ENCODE measurements around the gene C1QTNF7.

Gene C1QTNF7

DNA sequence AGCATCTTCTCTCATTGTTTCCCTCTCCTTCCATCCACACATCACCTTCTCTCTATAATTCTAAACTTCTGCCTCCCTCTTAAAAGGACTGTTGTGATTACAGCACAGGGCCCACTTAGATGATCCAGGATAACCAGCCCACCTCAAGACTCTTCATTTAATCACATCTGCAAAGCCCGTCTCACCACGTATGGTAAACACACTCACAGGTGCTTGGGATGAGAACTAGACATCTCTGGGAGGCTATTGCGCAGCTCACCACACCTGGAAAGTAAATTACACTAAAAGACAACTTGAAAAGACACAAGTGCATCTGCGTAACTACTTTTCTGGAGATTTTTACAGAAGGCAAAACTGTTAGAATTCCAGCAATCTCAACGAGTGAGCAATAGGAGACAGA lies 15.4 kb upstream of the C1QTNF7 start:
- H3K4me3 ChIP-seq (replicated peaks; ENCODE audit: low read depth, low read length), result no peak overlapping the region
- TF ChIP-seq, protein P1, sequence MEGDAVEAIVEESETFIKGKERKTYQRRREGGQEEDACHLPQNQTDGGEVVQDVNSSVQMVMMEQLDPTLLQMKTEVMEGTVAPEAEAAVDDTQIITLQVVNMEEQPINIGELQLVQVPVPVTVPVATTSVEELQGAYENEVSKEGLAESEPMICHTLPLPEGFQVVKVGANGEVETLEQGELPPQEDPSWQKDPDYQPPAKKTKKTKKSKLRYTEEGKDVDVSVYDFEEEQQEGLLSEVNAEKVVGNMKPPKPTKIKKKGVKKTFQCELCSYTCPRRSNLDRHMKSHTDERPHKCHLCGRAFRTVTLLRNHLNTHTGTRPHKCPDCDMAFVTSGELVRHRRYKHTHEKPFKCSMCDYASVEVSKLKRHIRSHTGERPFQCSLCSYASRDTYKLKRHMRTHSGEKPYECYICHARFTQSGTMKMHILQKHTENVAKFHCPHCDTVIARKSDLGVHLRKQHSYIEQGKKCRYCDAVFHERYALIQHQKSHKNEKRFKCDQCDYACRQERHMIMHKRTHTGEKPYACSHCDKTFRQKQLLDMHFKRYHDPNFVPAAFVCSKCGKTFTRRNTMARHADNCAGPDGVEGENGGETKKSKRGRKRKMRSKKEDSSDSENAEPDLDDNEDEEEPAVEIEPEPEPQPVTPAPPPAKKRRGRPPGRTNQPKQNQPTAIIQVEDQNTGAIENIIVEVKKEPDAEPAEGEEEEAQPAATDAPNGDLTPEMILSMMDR (IDR thresholded peaks at IDR 0.05; ENCODE audit: low read depth, low read length, missing control alignments), result no peak
- no peak for DNase-seq (ENCODE audit: extremely low read depth, low read depth)

DNA sequence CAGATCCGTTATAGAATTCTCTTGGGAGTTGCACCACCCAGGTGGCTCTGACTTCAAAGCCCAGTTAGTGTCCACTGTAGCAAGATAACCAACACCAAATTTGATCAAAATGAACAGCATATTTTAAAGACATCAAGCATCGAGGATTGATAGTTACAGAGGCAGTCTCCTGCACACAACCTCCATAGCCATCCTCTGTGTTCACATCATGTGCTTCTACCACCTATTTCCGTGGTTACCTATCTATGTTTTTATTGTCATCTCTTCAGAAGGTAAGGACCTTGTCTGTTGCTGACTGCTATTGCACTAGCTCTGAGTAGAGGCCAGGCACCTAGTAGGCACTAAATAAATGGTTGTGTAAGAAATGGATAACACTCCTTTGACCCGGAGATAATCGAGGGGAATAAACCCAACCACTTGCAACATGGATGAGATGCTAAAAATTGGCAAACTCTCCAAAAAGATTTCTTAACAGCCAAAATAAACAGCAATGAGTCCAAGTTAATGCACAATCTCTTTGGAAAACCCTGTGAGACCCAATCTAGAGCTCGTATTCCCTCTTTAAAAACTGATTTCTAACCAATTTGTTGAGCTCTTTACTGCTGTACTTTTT lies 14.7 kb upstream of the C1QTNF7 start:
- no peak for DNase-seq (ENCODE audit: extremely low read depth, low read depth)
- H3K4me3 ChIP-seq (replicated peaks; ENCODE audit: low read depth, low read length), result no peak overlapping the region
- TF ChIP-seq, protein P1 (IDR thresholded peaks at IDR 0.05; ENCODE audit: low read depth, low read length, missing control alignments), result no peak

DNA sequence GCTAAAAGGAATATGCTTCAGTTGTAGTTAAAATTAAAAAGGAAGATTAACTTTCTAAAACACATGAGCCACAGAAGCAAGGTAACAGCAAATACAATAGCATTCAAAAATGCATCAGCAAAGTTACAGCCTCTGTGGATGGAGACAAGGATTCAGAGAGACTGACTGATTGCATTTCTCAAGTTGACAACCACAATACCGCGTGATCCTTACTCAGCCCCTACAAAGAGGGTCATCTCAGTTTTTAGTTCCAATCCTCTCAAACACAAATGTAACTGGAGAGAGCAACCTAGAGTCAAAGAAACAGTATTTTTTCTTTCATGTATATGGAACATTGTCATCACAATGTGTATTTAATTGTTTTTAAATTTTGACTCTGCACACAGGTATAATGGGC lies 14.2 kb upstream of the C1QTNF7 start:
- TF ChIP-seq, protein P1 (IDR thresholded peaks at IDR 0.05; ENCODE audit: low read depth, low read length, missing control alignments), result no peak
- no peak for DNase-seq (ENCODE audit: extremely low read depth, low read depth)
- no peak overlapping the region for H3K4me3 ChIP-seq (replicated peaks; ENCODE audit: low read depth, low read length)

DNA sequence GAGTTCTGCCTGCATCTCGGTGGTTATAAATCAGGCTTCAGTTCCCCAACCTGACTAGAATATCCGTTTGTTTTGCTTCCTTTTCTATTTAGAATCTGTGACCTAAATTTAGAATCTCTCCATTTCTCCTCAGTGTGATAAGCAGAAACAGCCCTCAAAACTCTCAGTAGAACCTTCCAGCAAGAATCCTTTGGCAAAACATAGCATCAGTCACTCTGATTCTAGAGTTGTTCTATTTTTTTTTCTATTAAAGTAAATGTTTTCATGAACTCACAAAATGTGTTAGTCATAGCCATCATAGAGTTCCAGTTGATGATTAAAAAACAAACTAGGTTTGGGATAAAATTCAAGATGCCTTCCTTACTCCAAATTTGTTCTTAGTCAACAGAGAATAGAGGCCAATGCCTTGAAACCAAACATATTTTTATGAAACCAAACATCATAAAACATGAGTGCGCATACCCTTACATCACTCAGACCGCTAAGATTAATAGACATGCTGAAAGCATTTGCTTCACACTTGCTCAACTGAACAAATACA lies 13.2 kb upstream of the C1QTNF7 start:
- H3K4me3 ChIP-seq (replicated peaks; ENCODE audit: low read depth, low read length), result no peak overlapping the region
- DNase-seq (ENCODE audit: extremely low read depth, low read depth), result no peak
- TF ChIP-seq, protein P1 (IDR thresholded peaks at IDR 0.05; ENCODE audit: low read depth, low read length, missing control alignments), result no peak

DNA sequence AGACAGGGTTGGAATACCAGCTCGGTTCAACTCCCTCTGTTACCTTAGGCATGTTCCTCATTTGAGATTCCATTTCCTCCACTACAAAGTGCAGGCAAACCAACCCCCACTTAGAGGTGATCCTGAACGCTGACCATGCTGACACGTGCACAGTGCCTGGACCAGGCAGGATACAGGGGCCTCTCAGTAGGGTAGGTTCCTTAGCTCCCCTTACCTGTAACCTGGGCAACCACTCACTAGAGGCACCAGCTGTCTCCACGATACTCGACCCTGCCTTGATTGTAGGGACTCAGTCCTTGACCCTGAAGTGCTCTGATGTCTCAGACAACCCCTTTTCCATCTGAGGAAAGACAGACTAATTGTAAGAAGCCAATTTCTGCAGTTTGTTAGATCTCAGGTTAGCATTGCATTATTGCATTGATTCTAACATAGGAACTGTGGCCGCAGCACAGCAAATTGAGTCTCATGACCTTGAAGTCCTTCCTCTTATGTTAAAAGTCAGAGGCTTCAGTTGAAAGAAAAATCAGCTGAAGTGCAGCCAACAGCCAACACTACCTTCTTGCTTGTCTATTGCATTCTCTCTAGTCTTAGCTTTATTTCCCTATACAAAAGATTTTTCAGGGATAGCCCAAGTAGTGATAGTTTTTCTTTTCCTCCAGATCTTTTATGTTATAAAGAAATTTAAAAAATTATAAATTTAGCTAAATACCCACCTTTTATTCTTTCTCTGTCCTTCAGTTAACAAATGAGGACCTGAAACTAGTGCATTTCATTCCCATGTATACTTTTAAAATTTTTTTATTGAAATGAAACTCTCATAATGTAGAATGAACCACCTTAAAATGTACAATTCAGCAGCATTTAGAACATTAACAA lies 11.2 kb upstream of the C1QTNF7 start:
- no peak for DNase-seq (ENCODE audit: extremely low read depth, low read depth)
- TF ChIP-seq, protein P1 (IDR thresholded peaks at IDR 0.05; ENCODE audit: low read depth, low read length, missing control alignments), result no peak
- no peak overlapping the region for H3K4me3 ChIP-seq (replicated peaks; ENCODE audit: low read depth, low read length)

DNA sequence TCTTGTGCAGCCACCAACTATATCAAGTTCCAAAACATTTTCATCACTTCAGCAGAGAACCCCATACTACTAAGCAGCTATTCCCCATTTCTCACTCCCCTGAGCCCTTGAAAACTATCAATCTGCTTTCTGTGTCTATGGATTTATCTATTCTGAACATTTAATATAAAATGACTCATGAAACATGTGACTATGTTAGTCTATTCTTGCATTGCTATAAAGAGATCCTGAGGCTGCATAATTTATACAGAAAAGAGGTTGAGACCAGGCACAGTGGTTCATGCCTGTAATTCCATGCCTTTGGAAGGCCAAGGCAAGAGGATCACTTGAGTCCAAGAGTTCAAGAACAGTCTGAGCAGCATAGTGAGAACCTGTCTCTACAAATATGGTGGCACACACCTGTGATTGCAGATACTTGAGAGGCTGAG lies 10.6 kb upstream of the C1QTNF7 start:
- TF ChIP-seq, protein P1 (IDR thresholded peaks at IDR 0.05; ENCODE audit: low read depth, low read length, missing control alignments), result no peak
- no peak overlapping the region for H3K4me3 ChIP-seq (replicated peaks; ENCODE audit: low read depth, low read length)

More for the DNA sequence above, 10.6 kb upstream of the C1QTNF7 start:
- no peak for DNase-seq (ENCODE audit: extremely low read depth, low read depth)

Measured in HFF-Myc (cell line).